VCaP (cell line): Measurements from ENCODE around the gene SST.

Experiments used
- H3K27ac ChIP-seq: fragments of 450-650 bp; 2 replicates; pipeline ENCODE4 v1.5.1; 2017
- TF ChIP-seq, protein P1 (sequence below): fragments of 450-650 bp; conservative IDR thresholded peaks from 2 replicates; pipeline ENCODE4 v1.5.1; 2017; ENCODE audit warnings: mild to moderate bottlenecking, moderate library complexity

Gene SST

DNA sequence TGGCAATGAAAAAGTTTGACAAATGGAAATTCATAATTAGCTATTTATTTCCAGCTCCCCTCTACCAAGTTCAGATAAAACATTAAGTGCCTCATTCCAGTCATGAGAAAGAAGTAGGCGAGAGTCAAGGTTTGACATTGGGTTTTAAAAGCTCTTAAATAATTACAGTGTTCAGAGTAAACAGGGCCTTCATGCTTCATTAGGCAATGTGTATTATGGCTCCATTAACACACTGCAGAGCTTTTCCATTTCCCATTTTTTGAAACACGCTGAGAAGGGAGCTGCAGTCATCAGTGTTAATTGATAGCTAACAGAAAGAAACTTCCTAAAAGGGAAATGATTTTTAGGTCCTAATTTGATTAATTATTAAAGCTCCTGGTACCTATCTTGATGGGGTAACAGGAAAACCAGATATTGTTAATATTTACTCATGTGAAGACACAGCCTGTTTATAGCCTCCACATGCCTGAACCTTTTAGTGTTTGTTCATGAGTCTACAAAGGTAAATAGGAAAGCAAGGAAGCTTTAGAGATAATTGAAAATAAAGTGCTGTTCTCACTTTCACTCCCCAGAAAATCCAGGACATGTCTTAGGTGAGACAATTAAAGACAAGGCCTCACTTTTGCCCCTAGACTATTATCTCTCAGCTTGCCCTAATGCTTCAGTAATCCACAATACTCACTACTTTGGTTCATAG is 28.7 kb downstream of the SST start:
- H3K27ac ChIP-seq: peak overlapping the region; percentile 55
- TF ChIP-seq, protein P1, sequence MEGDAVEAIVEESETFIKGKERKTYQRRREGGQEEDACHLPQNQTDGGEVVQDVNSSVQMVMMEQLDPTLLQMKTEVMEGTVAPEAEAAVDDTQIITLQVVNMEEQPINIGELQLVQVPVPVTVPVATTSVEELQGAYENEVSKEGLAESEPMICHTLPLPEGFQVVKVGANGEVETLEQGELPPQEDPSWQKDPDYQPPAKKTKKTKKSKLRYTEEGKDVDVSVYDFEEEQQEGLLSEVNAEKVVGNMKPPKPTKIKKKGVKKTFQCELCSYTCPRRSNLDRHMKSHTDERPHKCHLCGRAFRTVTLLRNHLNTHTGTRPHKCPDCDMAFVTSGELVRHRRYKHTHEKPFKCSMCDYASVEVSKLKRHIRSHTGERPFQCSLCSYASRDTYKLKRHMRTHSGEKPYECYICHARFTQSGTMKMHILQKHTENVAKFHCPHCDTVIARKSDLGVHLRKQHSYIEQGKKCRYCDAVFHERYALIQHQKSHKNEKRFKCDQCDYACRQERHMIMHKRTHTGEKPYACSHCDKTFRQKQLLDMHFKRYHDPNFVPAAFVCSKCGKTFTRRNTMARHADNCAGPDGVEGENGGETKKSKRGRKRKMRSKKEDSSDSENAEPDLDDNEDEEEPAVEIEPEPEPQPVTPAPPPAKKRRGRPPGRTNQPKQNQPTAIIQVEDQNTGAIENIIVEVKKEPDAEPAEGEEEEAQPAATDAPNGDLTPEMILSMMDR: no peak

DNA sequence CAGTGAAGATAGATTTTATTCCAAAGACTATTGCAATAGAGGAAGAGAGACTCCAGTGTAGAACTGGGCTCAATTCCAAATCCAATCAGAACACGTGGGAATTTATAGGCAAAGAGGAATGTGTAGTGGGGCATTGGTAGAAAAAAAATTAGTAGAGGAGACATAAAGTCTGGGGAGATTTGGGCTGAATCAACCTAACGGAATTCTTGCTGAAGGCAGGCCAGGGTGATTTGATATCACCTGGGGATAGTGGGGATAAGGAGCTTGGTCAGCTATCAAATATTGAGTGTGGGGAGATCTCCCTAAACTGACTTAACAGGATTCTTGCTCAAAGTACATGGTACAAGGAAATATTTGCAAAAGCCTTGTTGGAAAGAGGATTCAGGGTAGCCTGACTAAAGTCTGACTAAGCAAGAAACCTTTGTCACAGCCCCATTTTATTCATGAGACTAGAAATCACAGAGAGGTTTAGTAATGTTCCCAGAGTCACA is 29.6 kb downstream of the SST start:
- TF ChIP-seq, protein P1: no peak
- H3K27ac ChIP-seq: peak overlapping the region; percentile 55

GRCh38 chr3:187639927-187640568 is 30.1 kb downstream of the SST start:
- TF ChIP-seq, protein P1: no peak
- peak overlapping the region; percentile 55; the same call in 1 of the 2 replicates for H3K27ac ChIP-seq

GRCh38 chr3:187636528-187636927 is 33.7 kb downstream of the SST start:
- no peak overlapping the region for H3K27ac ChIP-seq
- TF ChIP-seq, protein P1: no peak

DNA sequence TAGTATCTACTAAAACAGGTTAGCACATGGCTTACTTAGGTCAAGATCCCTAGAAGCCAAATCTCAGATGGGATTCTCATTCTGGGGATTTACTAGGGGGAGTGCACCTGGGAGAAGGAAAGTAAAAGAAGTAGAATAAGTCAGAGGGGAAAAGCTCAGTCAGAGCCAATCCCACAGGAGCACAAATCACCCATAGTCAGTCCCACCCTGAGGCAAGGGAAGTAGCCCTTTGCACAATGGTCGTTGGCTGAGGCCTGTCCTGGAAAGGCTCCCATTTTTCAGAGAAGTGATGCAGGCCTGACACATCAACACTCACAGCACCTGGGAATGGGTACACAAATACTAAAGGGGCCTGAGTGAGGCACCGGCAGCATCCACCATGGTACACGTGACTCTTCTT is 39.8 kb downstream of the SST start:
- TF ChIP-seq, protein P1: no peak
- no peak overlapping the region for H3K27ac ChIP-seq

DNA sequence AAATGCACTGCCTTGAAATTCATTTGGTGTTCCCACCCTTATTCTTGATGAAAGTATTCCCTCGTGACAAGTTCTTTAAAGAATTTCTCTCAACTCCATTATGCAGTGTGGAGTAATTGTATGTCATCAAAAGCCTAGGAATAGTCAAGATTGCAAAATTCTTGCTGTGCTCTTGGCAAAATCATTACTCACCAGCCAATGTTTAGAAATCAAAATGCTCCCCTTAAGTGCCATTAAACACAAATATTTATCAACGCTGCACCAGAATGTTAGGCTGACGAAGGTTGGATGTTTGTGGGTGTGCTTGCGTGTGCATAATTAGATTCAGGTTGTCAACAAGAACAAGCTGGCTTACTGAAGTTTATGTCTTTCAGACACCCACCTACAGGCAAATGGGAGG is 40.5 kb downstream of the SST start:
- TF ChIP-seq, protein P1: no peak

DNA sequence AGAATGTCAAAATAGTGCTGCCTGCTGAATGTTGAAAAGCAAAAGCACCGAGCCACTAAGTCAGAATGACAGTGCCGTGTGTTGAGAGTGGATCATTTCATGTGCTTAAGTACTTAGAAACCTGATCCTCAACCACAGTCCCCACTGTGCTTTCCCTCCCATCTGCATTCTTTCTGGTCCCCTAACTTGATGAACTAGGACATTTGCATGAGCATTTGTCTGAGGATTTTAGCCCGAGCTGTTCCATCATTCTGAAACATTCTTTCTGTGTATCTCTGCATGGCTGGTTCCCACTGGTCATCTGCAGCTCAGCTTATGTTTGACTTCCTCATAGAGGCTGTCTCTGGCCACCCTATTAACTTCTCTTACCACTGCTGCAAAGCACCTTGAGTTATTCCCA is 42.0 kb downstream of the SST start:
- TF ChIP-seq, protein P1: no peak
- H3K27ac ChIP-seq: no peak overlapping the region

More for the DNA sequence above, 40.5 kb downstream of the SST start:
- H3K27ac ChIP-seq: no peak overlapping the region
